Mesenchymal stem cell (in vitro differentiated cells and primary cell): ENCODE results near the gene NTMT2.

Experiments
- DNase-seq: peaks from one replicate; pipeline ENCODE4 v3.0.0-alpha.2; 2013
- H2AFZ ChIP-seq: one replicate; pipeline ENCODE4 v1.6.1; 2013; ENCODE audit warnings: low read depth, mild to moderate bottlenecking, control low read depth, inconsistent platforms, low read length, moderate library complexity
- H2AK5ac ChIP-seq: 2 replicates; pipeline ENCODE4 v1.6.1; 2013; ENCODE audit warnings: low read length, moderate library complexity, mild to moderate bottlenecking, inconsistent platforms; ENCODE audit not compliant: severe bottlenecking
- H2BK120ac ChIP-seq: one replicate; pipeline ENCODE4 v1.6.1; 2013; ENCODE audit warnings: low read depth, mild to moderate bottlenecking, inconsistent platforms, low read length, moderate library complexity
- H2BK12ac ChIP-seq, 2 experiments: one replicate each; pipeline ENCODE4 v1.6.1; 2013; ENCODE audit warnings: inconsistent platforms in 2 of 2, low read length in 2 of 2, mild to moderate bottlenecking in 2 of 2, moderate library complexity in 2 of 2, control low read depth in 1 of 2
- H2BK15ac ChIP-seq: one replicate; pipeline ENCODE4 v1.6.1; 2013; ENCODE audit warnings: mild to moderate bottlenecking, low read depth, inconsistent platforms; ENCODE audit not compliant: poor library complexity, severe bottlenecking
- H2BK5ac ChIP-seq: 2 replicates; pipeline ENCODE4 v1.6.1; 2013; ENCODE audit warnings: low read depth, mild to moderate bottlenecking, low read length, control low read depth, inconsistent platforms; ENCODE audit not compliant: poor library complexity, severe bottlenecking
- H3K14ac ChIP-seq, 2 experiments: one replicate each; pipeline ENCODE4 v1.6.1; 2013; ENCODE audit warnings: inconsistent platforms in 2 of 2, low read length in 2 of 2, control low read depth in 1 of 2, mild to moderate bottlenecking in 1 of 2, moderate library complexity in 1 of 2
- H3K18ac ChIP-seq, 2 experiments: one replicate each; pipeline ENCODE4 v1.6.1; 2013; ENCODE audit warnings: inconsistent platforms in 2 of 2, low read length in 2 of 2, control low read depth in 1 of 2, low read depth in 1 of 2, mild to moderate bottlenecking in 1 of 2
- H3K23ac ChIP-seq, 2 experiments: one replicate each; pipeline ENCODE4 v1.6.1; 2013; ENCODE audit warnings: inconsistent platforms in 2 of 2, low read length in 2 of 2, mild to moderate bottlenecking in 2 of 2, moderate library complexity in 2 of 2, control low read depth in 1 of 2
- H3K27ac ChIP-seq: 2 replicates; pipeline ENCODE4 v1.5.1; 2013; ENCODE audit warnings: mild to moderate bottlenecking, moderate library complexity, low read length, control low read depth, inconsistent platforms; ENCODE audit not compliant: poor library complexity, severe bottlenecking
- H3K27me3 ChIP-seq, 2 experiments: 2 replicates each; pipeline versions ENCODE4 v1.6.1 to v1.7.0; 2013; ENCODE audit warnings: low read length in 2 of 2, mild to moderate bottlenecking in 2 of 2, moderate library complexity in 2 of 2, control low read depth in 1 of 2, inconsistent platforms in 1 of 2; ENCODE audit not compliant: control insufficient read depth in 1 of 2, insufficient read depth in 1 of 2
- H3K36me3 ChIP-seq, 2 experiments: 2 replicates each; pipeline versions ENCODE4 v1.6.1 to v1.7.0; 2013; ENCODE audit warnings: low read length in 2 of 2, control low read depth in 1 of 2, inconsistent platforms in 1 of 2, low read depth in 1 of 2, mild to moderate bottlenecking in 1 of 2; ENCODE audit not compliant: insufficient read depth in 2 of 2, control insufficient read depth in 1 of 2
- H3K4ac ChIP-seq, 2 experiments: one replicate each; pipeline ENCODE4 v1.6.1; 2013; ENCODE audit warnings: inconsistent platforms in 2 of 2, low read length in 2 of 2, mild to moderate bottlenecking in 2 of 2, moderate library complexity in 2 of 2, control low read depth in 1 of 2, low read depth in 1 of 2
- H3K4me1 ChIP-seq: 2 replicates; pipeline ENCODE4 v1.6.1; 2013; ENCODE audit warnings: low read depth, low read length, control low read depth; ENCODE audit not compliant: control insufficient read depth, insufficient read depth
- H3K4me2 ChIP-seq: 2 replicates; pipeline ENCODE4 v1.6.1; 2013; ENCODE audit warnings: low read length, mild to moderate bottlenecking, inconsistent platforms; ENCODE audit not compliant: poor library complexity, severe bottlenecking
- H3K4me3 ChIP-seq, 2 experiments: 2 replicates each; pipeline versions ENCODE4 v1.5.1 to v1.7.0; 2013; ENCODE audit warnings: low read length in 2 of 2, mild to moderate bottlenecking in 2 of 2, control low read depth in 1 of 2, low read depth in 1 of 2; ENCODE audit not compliant: insufficient read depth in 1 of 2
- H3K79me1 ChIP-seq: replicated peaks from 2 replicates; pipeline ENCODE4 v1.6.1; 2013; ENCODE audit warnings: mild to moderate bottlenecking, control low read depth, low read length, inconsistent platforms; ENCODE audit not compliant: poor library complexity, severe bottlenecking
- H3K9ac ChIP-seq: 2 replicates; pipeline ENCODE4 v1.7.0; 2013; ENCODE audit warnings: mild to moderate bottlenecking, low read length, moderate library complexity
- H3K9me3 ChIP-seq: 2 replicates; pipeline ENCODE4 v1.7.0; 2013; ENCODE audit warnings: mild to moderate bottlenecking, low read length; ENCODE audit not compliant: control insufficient read depth
- H4K8ac ChIP-seq: one replicate; pipeline ENCODE4 v1.6.1; 2013; ENCODE audit warnings: inconsistent platforms, mild to moderate bottlenecking, low read length, moderate library complexity
- H4K91ac ChIP-seq: one replicate; pipeline ENCODE4 v1.6.1; 2013; ENCODE audit warnings: mild to moderate bottlenecking, low read length, inconsistent platforms
- WGBS: methylation state at CpG from one replicate; pipeline ENCODE4 v1.1.7; 2013; ENCODE audit warnings: mixed read lengths; 5-methylcytosine and 5-hydroxymethylcytosine counted together

Gene NTMT2

DNA sequence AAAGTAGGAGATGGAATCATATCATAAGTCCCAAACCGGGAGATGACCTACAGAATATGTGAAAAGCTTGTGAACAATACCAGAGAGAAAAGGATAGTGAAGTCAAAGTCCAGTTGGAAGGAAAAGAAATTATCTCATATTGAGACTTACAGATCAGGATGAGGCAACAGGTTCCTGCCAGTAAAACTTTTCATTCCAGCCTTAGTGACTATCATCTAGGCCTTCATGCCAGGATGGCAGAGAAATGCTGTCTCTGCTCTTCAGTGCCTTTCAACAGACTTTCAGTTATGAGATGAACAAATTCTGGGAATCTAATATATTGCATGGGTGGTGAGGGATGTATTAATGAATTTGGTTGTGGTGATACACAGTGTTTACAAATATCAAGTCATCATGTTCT is 52.3 kb downstream of the NTMT2 start:
- no peak overlapping the region for H2BK15ac ChIP-seq
- H2BK12ac ChIP-seq, result no peak overlapping the region
- H3K4me3 ChIP-seq, result no peak overlapping the region
- H2BK5ac ChIP-seq, result no peak overlapping the region
- no peaks in the 10 kb centered on the region for H3K27me3 ChIP-seq
- 91% methylated on average over 1 of the region's 1 CpG for WGBS
- no peak overlapping the region for H4K91ac ChIP-seq
- H3K79me1 ChIP-seq, result no peaks in the 10 kb centered on the region
- no peak for DNase-seq
- no peaks in the 10 kb centered on the region for H3K4me1 ChIP-seq
- no peak overlapping the region for H3K23ac ChIP-seq
- H3K18ac ChIP-seq, result no peak overlapping the region
- no peak overlapping the region for H3K9ac ChIP-seq
- no peak overlapping the region for H3K4ac ChIP-seq
- H2AK5ac ChIP-seq, result no peak overlapping the region
- H4K8ac ChIP-seq, result no peak overlapping the region
- no peak overlapping the region for H3K4me2 ChIP-seq
- H2BK120ac ChIP-seq, result no peak overlapping the region
- H3K14ac ChIP-seq, result no peak overlapping the region
- H3K27ac ChIP-seq, result no peak overlapping the region
- no peak overlapping the region for H2AFZ ChIP-seq
- no peaks in the 10 kb centered on the region for H3K9me3 ChIP-seq
- H3K36me3 ChIP-seq, result no peaks in the 10 kb centered on the region

DNA sequence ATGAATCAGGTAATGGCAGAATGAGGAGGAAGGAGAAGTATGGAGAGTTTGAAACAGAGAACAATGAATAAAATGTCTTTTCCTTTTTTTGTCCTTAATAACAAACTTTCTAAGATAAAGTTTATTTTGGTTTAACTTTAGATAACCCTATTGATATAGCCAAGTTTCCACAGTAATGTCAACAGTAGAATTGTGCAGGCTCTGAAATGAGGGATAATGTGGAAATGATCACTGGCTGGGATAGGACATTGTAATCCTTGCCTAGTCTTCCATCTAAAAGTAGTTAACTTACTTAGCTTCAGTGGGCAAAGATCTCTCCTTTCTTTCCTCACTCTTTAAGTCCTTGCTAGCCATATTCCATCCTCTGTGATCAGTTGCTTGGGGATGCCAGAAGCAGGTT is 52.8 kb downstream of the NTMT2 start:
- no peaks in the 10 kb centered on the region for H3K27me3 ChIP-seq
- H2BK120ac ChIP-seq, result no peak overlapping the region
- no peaks in the 10 kb centered on the region for H3K36me3 ChIP-seq
- no peak overlapping the region for H2BK5ac ChIP-seq
- no peak overlapping the region for H2BK12ac ChIP-seq
- no peak overlapping the region for H3K9ac ChIP-seq
- no peaks in the 10 kb centered on the region for H3K9me3 ChIP-seq
- no peak overlapping the region for H3K4me2 ChIP-seq
- no peak overlapping the region for H3K4me3 ChIP-seq
- no peak overlapping the region for H4K91ac ChIP-seq
- DNase-seq, result no peak
- H3K23ac ChIP-seq, result no peak overlapping the region
- H2AK5ac ChIP-seq, result no peak overlapping the region
- H3K18ac ChIP-seq, result no peak overlapping the region
- no peaks in the 10 kb centered on the region for H3K4me1 ChIP-seq
- H3K27ac ChIP-seq, result no peak overlapping the region
- H4K8ac ChIP-seq, result no peak overlapping the region
- no peak overlapping the region for H3K4ac ChIP-seq
- H3K79me1 ChIP-seq, result no peaks in the 10 kb centered on the region
- no peak overlapping the region for H2AFZ ChIP-seq
- no peak overlapping the region for H3K14ac ChIP-seq
- no peak overlapping the region for H2BK15ac ChIP-seq

DNA sequence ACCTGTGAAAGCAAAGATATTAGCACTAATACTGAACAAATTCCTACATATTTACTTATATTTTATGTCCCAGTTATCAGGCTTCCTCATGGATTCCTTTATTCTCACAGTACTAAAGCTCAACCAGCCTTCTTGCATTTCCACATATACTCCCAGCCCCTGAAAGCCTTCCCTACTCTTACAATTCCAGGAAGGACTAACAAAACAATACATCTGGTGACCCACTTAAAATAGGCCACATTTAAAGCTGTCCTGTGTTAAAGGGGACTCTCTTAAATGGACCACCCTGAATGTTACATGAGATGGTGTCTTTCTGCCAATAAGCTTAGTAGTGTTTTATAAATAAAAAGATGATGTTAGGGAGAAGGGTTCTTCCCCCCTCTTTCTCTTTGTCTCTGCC is 54.4 kb downstream of the NTMT2 start:
- Histone ChIP-seq H2AFZ (no peak overlapping the region), H3K36me3 (no peaks in the 10 kb centered on the region)
- no peak for DNase-seq

GRCh38 chr1:170200621-170201397 is 55.0 kb downstream of the NTMT2 start:
- H2AK5ac ChIP-seq, result no peak overlapping the region
- no peak overlapping the region for H3K4ac ChIP-seq
- no peak overlapping the region for H3K4me2 ChIP-seq
- no peaks in the 10 kb centered on the region for H3K4me1 ChIP-seq
- no peaks in the 10 kb centered on the region for H3K36me3 ChIP-seq
- no peaks in the 10 kb centered on the region for H3K27me3 ChIP-seq
- no peak overlapping the region for H4K91ac ChIP-seq
- no peak overlapping the region for H4K8ac ChIP-seq
- 77% methylated on average over 4 of the region's 4 CpGs for WGBS
- H3K27ac ChIP-seq, result no peak overlapping the region
- no peak overlapping the region for H2BK15ac ChIP-seq
- no peak overlapping the region for H3K14ac ChIP-seq
- peak overlapping the region in 1 of 2 experiments; percentile 46 for H3K4me3 ChIP-seq
- H3K9me3 ChIP-seq, result no peaks in the 10 kb centered on the region
- DNase-seq, result no peak
- peak overlapping the region; percentile 85 for H3K9ac ChIP-seq
- no peak overlapping the region for H3K18ac ChIP-seq
- no peaks in the 10 kb centered on the region for H3K79me1 ChIP-seq
- H2BK5ac ChIP-seq, result no peak overlapping the region
- H2BK120ac ChIP-seq, result no peak overlapping the region
- no peak overlapping the region for H2BK12ac ChIP-seq
- no peak overlapping the region for H2AFZ ChIP-seq
- no peak overlapping the region for H3K23ac ChIP-seq

More for the DNA sequence above, 54.4 kb downstream of the NTMT2 start:
- Histone ChIP-seq H3K9me3 (no peaks in the 10 kb centered on the region), H3K9ac (peak overlapping the region; percentile 85), H4K91ac (no peak overlapping the region), H4K8ac (no peak overlapping the region), H2BK5ac (no peak overlapping the region), H3K27me3 (no peaks in the 10 kb centered on the region), H3K4me1 (no peaks in the 10 kb centered on the region), H3K4ac (no peak overlapping the region), H3K18ac (no peak overlapping the region), H3K4me3 (peak overlapping the region in 1 of 2 experiments; percentile 46), H2BK12ac (no peak overlapping the region), H3K23ac (no peak overlapping the region), H3K4me2 (no peak overlapping the region), H2BK120ac (no peak overlapping the region), H3K14ac (no peak overlapping the region), H3K79me1 (no peaks in the 10 kb centered on the region), H3K27ac (no peak overlapping the region), H2AK5ac (no peak overlapping the region), H2BK15ac (no peak overlapping the region)
